HCT116 (cell line): ENCODE data around the gene PCBP3. TPM values are rescaled to one million over a fixed set of nuclear protein-coding genes. Genes with fewer than 3 reads are reported as not detected.

Source experiments
- ATAC-seq: fragments of 200-7000 bp; cut with Tn5 transposase; 2 replicates; pipeline ENCODE4 v1.9.1; 2020; ENCODE audit warnings: mild to moderate bottlenecking, moderate library complexity
- BruUV-seq: library from RNA; stranded (reverse); fragments of 400-500 nt; replicated peaks from 2 replicates; lab custom pipeline; 2021; lab: Mats Ljungman, UMichigan
- CTCF ChIA-PET: fragments of 300-600 bp; sonication (Branson Sonifier 250); formaldehyde crosslinking; loops from one replicate; lab custom pipeline; 2021; ENCODE audit warnings: antibody characterized with exemption; lab: Charles Lee
- POLR2A ChIA-PET: fragments of 300-600, 350-600 bp; sonication (Branson Sonifier 250); formaldehyde crosslinking; loops from one replicate; lab custom pipeline; 2021; ENCODE audit warnings: antibody characterized with exemption; lab: Charles Lee
- RAD21 ChIA-PET, 2 experiments: fragments of 300-600 bp; sonication (Branson Sonifier 250); formaldehyde crosslinking; loops; one replicate each; lab custom pipeline; 2023; ENCODE audit warnings: low total read pairs in 2 of 2; ENCODE audit not compliant: uncharacterized antibody in 2 of 2, unreplicated experiment in 2 of 2, low non-redundant PET in 1 of 2; lab: Charles Lee
- DNase-seq: peaks from one replicate; pipeline ENCODE4 v3.0.0-alpha.2; 2010; ENCODE audit warnings: low read depth, low spot score
- H2AFZ ChIP-seq: fragments of 200-600 bp; shearing (Covaris generic), sonication (generic); 2 replicates; pipeline ENCODE4 v1.6.1; 2017; ENCODE audit warnings: low read depth, mixed run types, mixed read lengths, antibody characterized with exemption, low read length; ENCODE audit not compliant: poor library complexity, severe bottlenecking
- H3K27ac ChIP-seq: 2 replicates; pipeline ENCODE4 v1.5.1; 2012; ENCODE audit warnings: low read depth, low read length
- H3K27me3 ChIP-seq: fragments of 200-600 bp; sonication (generic); 2 replicates; pipeline ENCODE4 v1.6.1; 2016; ENCODE audit warnings: mixed run types, low read length, mixed read lengths; ENCODE audit not compliant: insufficient read depth
- H3K36me3 ChIP-seq, 2 experiments: fragments of 200-500 bp in 1 of 2; fragments of 200-600 bp in 1 of 2; sonication (Bioruptor generic) in 1 of 2; sonication (generic) in 1 of 2; 2 replicates each; pipeline versions ENCODE4 v1.5.1 to v1.6.1; 2014 to 2016; ENCODE audit warnings: low read length in 2 of 2, inconsistent platforms in 1 of 2, mixed read lengths in 1 of 2, mixed run types in 1 of 2; ENCODE audit not compliant: insufficient read depth in 2 of 2, control insufficient read depth in 1 of 2
- H3K4me1 ChIP-seq, 2 experiments: fragments of 200-600 bp in 1 of 2; sonication (generic) in 1 of 2; 2 replicates each; pipeline versions ENCODE4 v1.5.1 to v1.6.1; 2012 to 2017; ENCODE audit warnings: low read length in 2 of 2, inconsistent platforms in 1 of 2, mild to moderate bottlenecking in 1 of 2, mixed read lengths in 1 of 2, mixed run types in 1 of 2, moderate library complexity in 1 of 2; ENCODE audit not compliant: insufficient read depth in 2 of 2, control insufficient read depth in 1 of 2
- H3K4me2 ChIP-seq: fragments of 200-600 bp; sonication (generic); 2 replicates; pipeline ENCODE4 v1.6.1; 2017; ENCODE audit warnings: mixed run types, low read length, mixed read lengths
- H3K4me3 ChIP-seq, 2 experiments: fragments of 200-600 bp in 1 of 2; sonication (generic) in 1 of 2; replicated peaks in 1 of 2; 2 replicates each; pipeline ENCODE4 v1.5.1; 2011 to 2016; ENCODE audit warnings: low read length in 2 of 2, control low read depth in 1 of 2, low read depth in 1 of 2, mild to moderate bottlenecking in 1 of 2, mixed read lengths in 1 of 2, mixed run types in 1 of 2
- H3K79me2 ChIP-seq: fragments of 200-600 bp; sonication (generic); 2 replicates; pipeline ENCODE4 v1.6.1; 2017; ENCODE audit warnings: mild to moderate bottlenecking, mixed run types, low read length, moderate library complexity, mixed read lengths; ENCODE audit not compliant: insufficient read depth
- H3K9ac ChIP-seq: fragments of 200-600 bp; sonication (generic); 2 replicates; pipeline ENCODE4 v1.6.1; 2016; ENCODE audit warnings: low read length, mixed read lengths
- H3K9me2 ChIP-seq: fragments of 200-600 bp; sonication (generic), shearing (Covaris generic); 2 replicates; pipeline ENCODE4 v1.6.1; 2017; ENCODE audit warnings: mixed run types, mild to moderate bottlenecking, moderate library complexity; ENCODE audit not compliant: insufficient read depth
- H3K9me3 ChIP-seq, 2 experiments: fragments of 200-500 bp in 1 of 2; fragments of 200-600 bp in 1 of 2; sonication (Bioruptor generic) in 1 of 2; sonication (generic) in 1 of 2; 2 replicates each; pipeline ENCODE4 v1.6.1; 2014 to 2017; ENCODE audit warnings: low read length in 2 of 2, mixed read lengths in 2 of 2, inconsistent platforms in 1 of 2, low read depth in 1 of 2, mild to moderate bottlenecking in 1 of 2, mixed run types in 1 of 2, moderate library complexity in 1 of 2; ENCODE audit not compliant: control insufficient read depth in 1 of 2, insufficient read depth in 1 of 2
- H4K20me1 ChIP-seq: fragments of 200-600 bp; sonication (generic), shearing (Covaris generic); 2 replicates; pipeline ENCODE4 v1.6.1; 2017; ENCODE audit warnings: mixed run types, mild to moderate bottlenecking, moderate library complexity; ENCODE audit not compliant: insufficient read depth
- CTCF ChIP-seq, 3 experiments: fragments of 200-600 bp in 1 of 3; sonication (generic) in 1 of 3; IDR thresholded peaks in 2 of 3; conservative IDR thresholded peaks in 1 of 3; 2 replicates each; pipeline ENCODE4 v1.5.1; 2012 to 2017; ENCODE audit warnings: low read depth in 2 of 3, low read length in 2 of 3, antibody characterized with exemption in 1 of 3, borderline replicate concordance in 1 of 3, control low read depth in 1 of 3, mild to moderate bottlenecking in 1 of 3, mixed read lengths in 1 of 3, mixed run types in 1 of 3, moderate library complexity in 1 of 3; ENCODE audit not compliant: insufficient read depth in 1 of 3
- EGR1 ChIP-seq: IDR thresholded peaks from 2 replicates; pipeline ENCODE4 v1.6.1; 2012; ENCODE audit warnings: low read depth
- ELF1 ChIP-seq: IDR thresholded peaks from 2 replicates; pipeline ENCODE4 v1.6.1; 2012; ENCODE audit warnings: low read depth, borderline replicate concordance
- MAX ChIP-seq: IDR thresholded peaks from 2 replicates; pipeline ENCODE4 v1.6.1; 2012
- POLR2A ChIP-seq: IDR thresholded peaks from 2 replicates; pipeline ENCODE4 v1.7.0; 2011; ENCODE audit warnings: borderline replicate concordance; ENCODE audit not compliant: insufficient read depth, insufficient read length; ENCODE audit errors: extremely low read depth
- REST ChIP-seq: IDR thresholded peaks from 2 replicates; pipeline ENCODE4 v1.6.1; 2012; ENCODE audit warnings: low read depth
- TCF7L2 ChIP-seq: IDR thresholded peaks from 2 replicates; pipeline ENCODE4 v1.7.0; 2011; ENCODE audit warnings: borderline replicate concordance, inconsistent platforms; ENCODE audit not compliant: insufficient read depth, insufficient read length; ENCODE audit errors: extremely low read depth
- intact Hi-C: fragments of 100-400 bp; cut with micrococcal nuclease; formaldehyde crosslinking; loops from 2 replicates; pipeline ENCODE4 v1.10.0; 2022
- total RNA-seq: library from RNA; stranded (reverse); gene quantifications from one replicate; pipeline ENCODE4 v1.2.1, GENCODE V29; 2021; ENCODE audit not compliant: unreplicated experiment

The PCBP3 gene
- total RNA-seq, 1 experiment from 2014 or later, result 3.1 TPM

- Histone ChIP-seq H3K27ac (no peak overlapping the region), H3K4me1 (no peaks in the 10 kb centered on the region), H3K9ac (no peak overlapping the region), H3K9me2 (no peaks in the 10 kb centered on the region), H3K9me3 (no peaks in the 10 kb centered on the region), H3K36me3 (no peaks in the 10 kb centered on the region), H2AFZ (no peak overlapping the region), H3K4me2 (no peak overlapping the region), H3K79me2 (no peaks in the 10 kb centered on the region), H3K4me3 (no peak overlapping the region), H4K20me1 (no peaks in the 10 kb centered on the region), H3K27me3 (no peaks in the 10 kb centered on the region)
- BruUV-seq, result no TSS peak
- intact Hi-C loops, result no loop called here
- DNase-seq (no peak), ATAC-seq (no peak)
- ChIA-PET POLR2A (no interaction called here), CTCF (no interaction called here), RAD21 (no interaction called here)
- no peak for TF ChIP-seq ELF1
- TF ChIP-seq EGR1, result no peak
- no peak for TF ChIP-seq CTCF (IDR thresholded peaks at IDR 0.05 in 2 of 3, conservative IDR thresholded peaks at IDR 0.05 in 1 of 3; ENCODE audit: borderline replicate concordance in 1 of 3, insufficient read depth in 1 of 3, low read depth in 2 of 3, low read length in 2 of 3)
- no peak for TF ChIP-seq TCF7L2
- no peak for TF ChIP-seq REST
- no peak for TF ChIP-seq POLR2A
- no peak for TF ChIP-seq MAX
These were observed 229.4 kb downstream of the PCBP3 start for GRCh38 chr21:45872902-45873301.
